Measurements from ENCODE around the gene SMAD5.

SMAD5 gene

DNA sequence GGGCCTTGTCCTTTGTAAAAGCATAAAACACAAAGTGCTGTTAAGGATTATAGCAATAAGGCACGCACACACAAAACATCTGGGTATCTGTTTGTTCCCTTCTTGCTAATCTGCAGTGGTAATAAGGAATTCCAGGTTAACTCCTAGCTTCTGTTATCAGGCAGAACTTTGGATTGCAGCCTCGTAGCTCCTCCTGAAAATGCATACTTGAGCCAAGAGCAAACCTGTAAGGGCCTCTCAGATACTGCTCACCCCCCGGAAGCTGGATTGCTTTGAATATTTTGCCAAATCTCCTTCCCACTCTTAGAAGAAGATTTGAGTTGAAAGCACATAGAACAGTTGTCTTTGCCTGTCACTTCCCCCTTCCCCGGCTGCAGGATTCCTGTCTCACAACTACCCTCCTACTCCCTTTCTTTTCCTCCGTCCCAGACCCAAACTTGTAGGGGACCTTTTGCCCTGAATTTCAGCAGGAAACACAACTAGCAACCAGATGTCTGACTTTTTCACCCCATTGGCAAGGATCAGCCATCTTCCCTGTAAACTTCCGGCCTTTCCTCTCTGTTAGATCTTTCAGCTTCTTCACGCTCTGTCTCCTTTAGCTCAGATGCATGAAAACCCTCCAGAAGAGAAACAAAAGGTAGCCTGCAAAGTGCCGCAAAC lies 28.2 kb upstream of the SMAD5 start:
- TF ChIP-seq, protein P1, sequence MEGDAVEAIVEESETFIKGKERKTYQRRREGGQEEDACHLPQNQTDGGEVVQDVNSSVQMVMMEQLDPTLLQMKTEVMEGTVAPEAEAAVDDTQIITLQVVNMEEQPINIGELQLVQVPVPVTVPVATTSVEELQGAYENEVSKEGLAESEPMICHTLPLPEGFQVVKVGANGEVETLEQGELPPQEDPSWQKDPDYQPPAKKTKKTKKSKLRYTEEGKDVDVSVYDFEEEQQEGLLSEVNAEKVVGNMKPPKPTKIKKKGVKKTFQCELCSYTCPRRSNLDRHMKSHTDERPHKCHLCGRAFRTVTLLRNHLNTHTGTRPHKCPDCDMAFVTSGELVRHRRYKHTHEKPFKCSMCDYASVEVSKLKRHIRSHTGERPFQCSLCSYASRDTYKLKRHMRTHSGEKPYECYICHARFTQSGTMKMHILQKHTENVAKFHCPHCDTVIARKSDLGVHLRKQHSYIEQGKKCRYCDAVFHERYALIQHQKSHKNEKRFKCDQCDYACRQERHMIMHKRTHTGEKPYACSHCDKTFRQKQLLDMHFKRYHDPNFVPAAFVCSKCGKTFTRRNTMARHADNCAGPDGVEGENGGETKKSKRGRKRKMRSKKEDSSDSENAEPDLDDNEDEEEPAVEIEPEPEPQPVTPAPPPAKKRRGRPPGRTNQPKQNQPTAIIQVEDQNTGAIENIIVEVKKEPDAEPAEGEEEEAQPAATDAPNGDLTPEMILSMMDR (IDR thresholded peaks at IDR 0.05; ENCODE audit: low read length, missing control alignments), result no peak
- H3K4me3 ChIP-seq (replicated peaks; ENCODE audit: low read depth, low read length), result no peak overlapping the region
- DNase-seq (ENCODE audit: low read depth), result peak; percentile 23

- no peak for DNase-seq (ENCODE audit: low read depth)
- TF ChIP-seq, protein P1 (IDR thresholded peaks at IDR 0.05; ENCODE audit: low read length, missing control alignments), result no peak
- H3K4me3 ChIP-seq (replicated peaks; ENCODE audit: low read depth, low read length), result no peak overlapping the region
Observed at GRCh38 chr5:136106351-136107031, 26.2 kb upstream of the SMAD5 start.

- TF ChIP-seq, protein P1 (IDR thresholded peaks at IDR 0.05; ENCODE audit: low read length, missing control alignments), result no peak
- H3K4me3 ChIP-seq (replicated peaks; ENCODE audit: low read depth, low read length), result no peak overlapping the region
- DNase-seq (ENCODE audit: low read depth), result no peak
Observed at GRCh38 chr5:136108180-136108611, 24.4 kb upstream of the SMAD5 start.

DNA sequence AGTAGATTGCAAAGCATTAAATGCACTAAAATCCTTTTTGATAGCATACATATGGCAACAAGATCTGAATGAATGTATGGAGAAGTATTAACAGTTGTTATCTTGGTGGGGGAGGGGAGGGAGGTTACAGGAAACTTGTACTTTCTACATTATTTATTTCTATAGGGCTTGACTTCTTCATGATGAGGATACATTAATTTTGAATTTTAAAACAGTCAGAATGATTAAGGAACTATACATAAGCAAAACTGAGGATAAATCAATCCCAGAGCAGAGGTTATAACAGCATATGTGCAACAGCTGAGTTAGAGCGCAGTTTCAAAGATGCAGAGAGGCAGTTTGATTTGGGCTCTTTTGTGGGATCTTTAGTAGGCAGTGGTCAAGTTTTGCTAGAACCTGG lies 23.9 kb upstream of the SMAD5 start:
- TF ChIP-seq, protein P1 (IDR thresholded peaks at IDR 0.05; ENCODE audit: low read length, missing control alignments), result no peak
- no peak overlapping the region for H3K4me3 ChIP-seq (replicated peaks; ENCODE audit: low read depth, low read length)
- DNase-seq (ENCODE audit: low read depth), result no peak

GRCh38 chr5:136109453-136110135 lies 23.1 kb upstream of the SMAD5 start:
- TF ChIP-seq, protein P1 (IDR thresholded peaks at IDR 0.05; ENCODE audit: low read length, missing control alignments), result no peak
- DNase-seq (ENCODE audit: low read depth), result no peak

GRCh38 chr5:136113606-136114005 lies 19.0 kb upstream of the SMAD5 start:
- H3K4me3 ChIP-seq (replicated peaks; ENCODE audit: low read depth, low read length), result no peak overlapping the region
- no peak for DNase-seq (ENCODE audit: low read depth)
- TF ChIP-seq, protein P1 (IDR thresholded peaks at IDR 0.05; ENCODE audit: low read length, missing control alignments), result no peak

More at GRCh38 chr5:136109453-136110135, 23.1 kb upstream of the SMAD5 start:
- H3K4me3 ChIP-seq (replicated peaks; ENCODE audit: low read depth, low read length), result no peak overlapping the region
